Measurements from ENCODE around the gene PALM3.
"Not testable (repeated sequence)": the region's sequence is repeated elsewhere in the genome, so short reads cannot be mapped to it uniquely, and the experiment has no call there.

DNA sequence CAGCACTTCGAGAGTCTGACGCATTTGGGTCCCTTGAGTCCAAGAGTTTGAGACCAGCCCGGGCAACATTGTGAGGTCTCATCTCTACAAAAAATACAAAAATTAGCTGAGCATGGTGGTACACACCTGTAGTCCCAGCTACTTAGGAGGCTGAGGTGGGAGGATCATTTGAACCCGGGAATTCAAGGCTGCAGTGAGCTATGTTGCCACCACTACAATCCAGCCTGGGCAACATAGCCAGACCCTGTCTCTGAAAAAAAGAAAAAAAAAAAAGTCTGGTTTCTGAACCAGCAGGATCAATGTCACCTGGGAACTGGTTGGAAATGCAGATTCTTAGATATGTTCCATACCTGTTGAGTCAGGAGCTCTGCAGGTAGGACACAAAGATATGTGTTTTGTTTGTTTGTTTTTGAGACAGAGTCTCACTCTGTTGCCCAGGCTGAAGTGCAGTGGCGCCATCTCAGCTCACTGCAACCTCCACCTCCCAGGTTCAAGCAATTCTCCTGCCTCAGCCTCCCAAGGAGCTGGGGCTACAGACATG lies 35.2 kb downstream of the PALM3 start:
- TF ChIP-seq, protein P1, sequence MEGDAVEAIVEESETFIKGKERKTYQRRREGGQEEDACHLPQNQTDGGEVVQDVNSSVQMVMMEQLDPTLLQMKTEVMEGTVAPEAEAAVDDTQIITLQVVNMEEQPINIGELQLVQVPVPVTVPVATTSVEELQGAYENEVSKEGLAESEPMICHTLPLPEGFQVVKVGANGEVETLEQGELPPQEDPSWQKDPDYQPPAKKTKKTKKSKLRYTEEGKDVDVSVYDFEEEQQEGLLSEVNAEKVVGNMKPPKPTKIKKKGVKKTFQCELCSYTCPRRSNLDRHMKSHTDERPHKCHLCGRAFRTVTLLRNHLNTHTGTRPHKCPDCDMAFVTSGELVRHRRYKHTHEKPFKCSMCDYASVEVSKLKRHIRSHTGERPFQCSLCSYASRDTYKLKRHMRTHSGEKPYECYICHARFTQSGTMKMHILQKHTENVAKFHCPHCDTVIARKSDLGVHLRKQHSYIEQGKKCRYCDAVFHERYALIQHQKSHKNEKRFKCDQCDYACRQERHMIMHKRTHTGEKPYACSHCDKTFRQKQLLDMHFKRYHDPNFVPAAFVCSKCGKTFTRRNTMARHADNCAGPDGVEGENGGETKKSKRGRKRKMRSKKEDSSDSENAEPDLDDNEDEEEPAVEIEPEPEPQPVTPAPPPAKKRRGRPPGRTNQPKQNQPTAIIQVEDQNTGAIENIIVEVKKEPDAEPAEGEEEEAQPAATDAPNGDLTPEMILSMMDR (IDR thresholded peaks at IDR 0.05), result not testable (repeated sequence)
- TF ChIP-seq POLR2A (IDR thresholded peaks at IDR 0.05), result not testable (repeated sequence)

Measured in testis (tissue), 2 donors.